H1 (cell line): ENCODE measurements around the gene SMARCA2. TPM values are rescaled to one million over a fixed set of nuclear protein-coding genes. Genes with fewer than 3 reads are reported as not detected.

Experiments
- CTCF ChIA-PET: fragments of 300-600 bp; sonication (Branson Sonifier 250); formaldehyde crosslinking; loops from one replicate; lab custom pipeline; 2021; ENCODE audit not compliant: partially characterized antibody; lab: Charles Lee
- POLR2A ChIA-PET: fragments of 300-600 bp; sonication (Branson Sonifier 250); formaldehyde crosslinking; loops from one replicate; lab custom pipeline; 2021; ENCODE audit warnings: inconsistent platforms; ENCODE audit not compliant: partially characterized antibody; lab: Charles Lee
- DNase-seq, 2 experiments: peaks; one replicate each; pipeline versions ENCODE4 v3.0.0 to v3.0.0-alpha.2; 2010 to 2022; ENCODE audit warnings: low spot score in 2 of 2, low read depth in 1 of 2, mixed read lengths in 1 of 2
- FAIRE-seq: peaks from 2 replicates; lab custom pipeline; 2011; peaks lifted over from hg19 to GRCh38; lab: Jason Lieb, UNC
- H2AFZ ChIP-seq: 2 replicates; pipeline ENCODE4 v1.8.1; 2012; ENCODE audit warnings: low read length, inconsistent platforms
- H2AK5ac ChIP-seq: 2 replicates; pipeline ENCODE4 v1.6.1; 2013; ENCODE audit warnings: low read depth, low read length
- H2BK120ac ChIP-seq: replicated peaks from 2 replicates; pipeline ENCODE3; 2013; ENCODE audit warnings: low read depth, low read length, inconsistent platforms
- H2BK12ac ChIP-seq: 2 replicates; pipeline ENCODE4 v1.6.1; 2013; ENCODE audit warnings: low read depth, low read length
- H2BK15ac ChIP-seq: 2 replicates; pipeline ENCODE4 v1.6.1; 2013; ENCODE audit warnings: low read length
- H2BK20ac ChIP-seq: 2 replicates; pipeline ENCODE4 v1.6.1; 2013; ENCODE audit warnings: low read length
- H2BK5ac ChIP-seq: 2 replicates; pipeline ENCODE4 v1.6.1; 2013; ENCODE audit warnings: low read depth, low read length
- H3K14ac ChIP-seq: 2 replicates; pipeline ENCODE4 v1.6.1; 2013; ENCODE audit warnings: inconsistent platforms; ENCODE audit not compliant: insufficient read length
- H3K18ac ChIP-seq: 2 replicates; pipeline ENCODE4 v1.6.1; 2013; ENCODE audit warnings: low read length; ENCODE audit errors: extremely low read depth
- H3K23ac ChIP-seq: 2 replicates; pipeline ENCODE4 v1.6.1; 2013; ENCODE audit warnings: inconsistent platforms; ENCODE audit not compliant: insufficient read length
- H3K23me2 ChIP-seq: 2 replicates; pipeline ENCODE4 v1.6.1; 2013; ENCODE audit warnings: low read depth, low read length
- H3K27ac ChIP-seq: 2 replicates; pipeline ENCODE4 v1.6.1; 2011; ENCODE audit warnings: low read depth, low read length, inconsistent platforms
- H3K27me3 ChIP-seq, 4 experiments: replicated peaks in 1 of 4; 1 replicate in 1 of 4; 2 replicates in 3 of 4; pipeline versions ENCODE4 v1.6.1 to v1.8.1; 2011 to 2013; ENCODE audit warnings: low read length in 3 of 4, mild to moderate bottlenecking in 3 of 4, inconsistent platforms in 2 of 4, mixed read lengths in 2 of 4, moderate library complexity in 1 of 4; ENCODE audit not compliant: control insufficient read depth in 3 of 4, insufficient read depth in 3 of 4; ENCODE audit errors: extremely low read depth in 1 of 4
- H3K36me3 ChIP-seq, 4 experiments: 2 replicates each; pipeline versions ENCODE4 v1.6.1 to v1.8.1; 2011 to 2013; ENCODE audit warnings: mild to moderate bottlenecking in 4 of 4, low read length in 3 of 4, moderate library complexity in 2 of 4, control low read depth in 1 of 4, inconsistent platforms in 1 of 4; ENCODE audit not compliant: insufficient read depth in 4 of 4, control insufficient read depth in 2 of 4
- H3K4ac ChIP-seq: replicated peaks from 2 replicates; pipeline ENCODE3; 2013; ENCODE audit warnings: low read length, low read depth, mixed read lengths, inconsistent platforms; ENCODE audit not compliant: insufficient read length
- H3K4me1 ChIP-seq, 4 experiments: replicated peaks in 1 of 4; 1 replicate in 1 of 4; 2 replicates in 3 of 4; pipeline versions ENCODE4 v1.6.1 to v1.8.1; 2011 to 2013; ENCODE audit warnings: low read length in 3 of 4, inconsistent platforms in 2 of 4, mixed read lengths in 1 of 4; ENCODE audit not compliant: insufficient read depth in 4 of 4, control insufficient read depth in 3 of 4
- H3K4me2 ChIP-seq, 2 experiments: 2 replicates each; pipeline versions ENCODE4 v1.6.1 to v1.8.1; 2011 to 2013; ENCODE audit warnings: low read depth in 2 of 2, low read length in 2 of 2, control low read depth in 1 of 2, inconsistent platforms in 1 of 2, mild to moderate bottlenecking in 1 of 2; ENCODE audit not compliant: insufficient read depth in 1 of 2
- H3K4me3 ChIP-seq, 4 experiments: fragments of 200-600, 300-600 bp in 1 of 4; sonication (generic), shearing (Covaris generic), sonication (Bioruptor Twin) in 1 of 4; 2 replicates each; pipeline versions ENCODE4 v1.5.1 to v1.8.1; 2011 to 2016; ENCODE audit warnings: low read length in 4 of 4, low read depth in 3 of 4, control low read depth in 2 of 4, inconsistent platforms in 2 of 4, mild to moderate bottlenecking in 2 of 4, mixed read lengths in 1 of 4, moderate library complexity in 1 of 4; ENCODE audit not compliant: insufficient read depth in 2 of 4; ENCODE audit errors: extremely low read depth in 1 of 4
- H3K56ac ChIP-seq: replicated peaks from 2 replicates; pipeline ENCODE3; 2013; ENCODE audit warnings: low read depth, mild to moderate bottlenecking, mixed read lengths, low read length, inconsistent platforms; ENCODE audit not compliant: insufficient read length
- H3K79me1 ChIP-seq: 2 replicates; pipeline ENCODE4 v1.6.1; 2013; ENCODE audit warnings: low read depth, low read length, control low read depth
- H3K79me2 ChIP-seq, 2 experiments: 2 replicates each; pipeline versions ENCODE4 v1.6.1 to v1.8.1; 2012 to 2013; ENCODE audit warnings: low read length in 2 of 2, mild to moderate bottlenecking in 2 of 2, inconsistent platforms in 1 of 2; ENCODE audit not compliant: insufficient read depth in 2 of 2, control insufficient read depth in 1 of 2
- H3K9ac ChIP-seq, 4 experiments: replicated peaks in 1 of 4; 1 replicate in 1 of 4; 2 replicates in 3 of 4; pipeline versions ENCODE4 v1.6.1 to v1.8.1; 2011 to 2013; ENCODE audit warnings: low read depth in 3 of 4, low read length in 3 of 4, control low read depth in 2 of 4, mild to moderate bottlenecking in 2 of 4, moderate library complexity in 2 of 4, inconsistent platforms in 1 of 4; ENCODE audit errors: extremely low read depth in 1 of 4
- H3K9me3 ChIP-seq, 2 experiments: 2 replicates each; pipeline versions ENCODE4 v1.6.1 to v1.8.1; 2012 to 2013; ENCODE audit warnings: mild to moderate bottlenecking in 2 of 2, moderate library complexity in 2 of 2, control low read depth in 1 of 2, inconsistent platforms in 1 of 2, low read depth in 1 of 2, low read length in 1 of 2, mixed read lengths in 1 of 2; ENCODE audit not compliant: insufficient read depth in 2 of 2
- H4K20me1 ChIP-seq, 2 experiments: replicated peaks in 1 of 2; 2 replicates each; pipeline versions ENCODE3 to v1.8.1; 2011 to 2013; ENCODE audit warnings: inconsistent platforms in 2 of 2, low read length in 2 of 2, mild to moderate bottlenecking in 1 of 2; ENCODE audit not compliant: insufficient read depth in 2 of 2, control insufficient read depth in 1 of 2
- H4K5ac ChIP-seq: 2 replicates; pipeline ENCODE4 v1.6.1; 2013; ENCODE audit warnings: low read length, low read depth, mixed read lengths, inconsistent platforms; ENCODE audit not compliant: insufficient read length
- H4K8ac ChIP-seq: 2 replicates; pipeline ENCODE4 v1.8.0; 2013; ENCODE audit warnings: mild to moderate bottlenecking, moderate library complexity, low read length, inconsistent platforms; ENCODE audit not compliant: insufficient read depth; ENCODE audit errors: extremely low read depth
- H4K91ac ChIP-seq: replicated peaks from 2 replicates; pipeline ENCODE3; 2013; ENCODE audit warnings: low read length, mixed read lengths, inconsistent platforms; ENCODE audit not compliant: insufficient read length
- CBX5 ChIP-seq: fragments of 300-800, 300-1000 bp; sonication (generic); IDR thresholded peaks from 2 replicates; pipeline ENCODE4 v1.7.1; 2016; ENCODE audit warnings: antibody characterized with exemption, low read length, low read depth
- PHF8 ChIP-seq: fragments of 200-600 bp; sonication (generic); conservative IDR thresholded peaks from 2 replicates; pipeline ENCODE4 v1.7.1; 2012; ENCODE audit warnings: low read depth, mild to moderate bottlenecking, inconsistent platforms, low read length, moderate library complexity
- POLR2AphosphoS5 ChIP-seq: IDR thresholded peaks from 2 replicates; pipeline ENCODE4 v1.6.1; 2011; ENCODE audit warnings: low read depth, low read length
- TCF12 ChIP-seq: IDR thresholded peaks from 2 replicates; pipeline ENCODE4 v1.6.1; 2011; ENCODE audit warnings: low read depth, mild to moderate bottlenecking, low read length
- ZNF274 ChIP-seq: IDR thresholded peaks from 2 replicates; pipeline ENCODE4 v1.7.0; 2012; ENCODE audit warnings: low read length, borderline replicate concordance; ENCODE audit errors: extremely low read depth
- WGBS, 2 experiments: shearing (Covaris generic) in 1 of 2; methylation state at CpG; one replicate each; pipeline versions ENCODE4 v1.1.6 to v1.1.7; 2013 to 2015; ENCODE audit warnings: low lambda C conversion rate in 2 of 2, mixed read lengths in 2 of 2, inconsistent platforms in 1 of 2, low coverage in 1 of 2, missing lambda C conversion rate in 1 of 2; ENCODE audit not compliant: insufficient replicate concordance in 2 of 2, insufficient coverage in 1 of 2, insufficient read length in 1 of 2; ENCODE audit errors: extremely low coverage in 1 of 2, missing lambda C conversion rate in 1 of 2; 5-methylcytosine and 5-hydroxymethylcytosine counted together
- polyA plus RNA-seq, 7 experiments: library from polyadenylated mRNA; depleted of rRNA in 3 of 7; stranded (reverse) in 5 of 7; unstranded in 2 of 7; fragments of >200 nt in 5 of 7; fragments of 200-250 nt in 2 of 7; gene quantifications; 1 replicate in 5 of 7; 2 replicates in 1 of 7; 4 replicates in 1 of 7; pipeline versions ENCODE4 v1.2.1 to v1.2.3, GENCODE V29; 2011 to 2013; ENCODE audit warnings: missing spikeins in 2 of 7, mixed read lengths in 2 of 7
- total RNA-seq: library from RNA; stranded (reverse); fragmentation: NEBNext Ultra II Directional; extraction: Animal tissue kit (Norgen Biotek cat#: 25700); gene quantifications from 2 replicates; pipeline ENCODE4 v1.2.1, GENCODE V29; 2021

SMARCA2 gene
- total and polyA plus RNA-seq, 2 of the 8 experiments (the other 6 are each of a cell fraction or from before 2014, with no cell fraction given): 6.3 to 21.7 TPM

DNA sequence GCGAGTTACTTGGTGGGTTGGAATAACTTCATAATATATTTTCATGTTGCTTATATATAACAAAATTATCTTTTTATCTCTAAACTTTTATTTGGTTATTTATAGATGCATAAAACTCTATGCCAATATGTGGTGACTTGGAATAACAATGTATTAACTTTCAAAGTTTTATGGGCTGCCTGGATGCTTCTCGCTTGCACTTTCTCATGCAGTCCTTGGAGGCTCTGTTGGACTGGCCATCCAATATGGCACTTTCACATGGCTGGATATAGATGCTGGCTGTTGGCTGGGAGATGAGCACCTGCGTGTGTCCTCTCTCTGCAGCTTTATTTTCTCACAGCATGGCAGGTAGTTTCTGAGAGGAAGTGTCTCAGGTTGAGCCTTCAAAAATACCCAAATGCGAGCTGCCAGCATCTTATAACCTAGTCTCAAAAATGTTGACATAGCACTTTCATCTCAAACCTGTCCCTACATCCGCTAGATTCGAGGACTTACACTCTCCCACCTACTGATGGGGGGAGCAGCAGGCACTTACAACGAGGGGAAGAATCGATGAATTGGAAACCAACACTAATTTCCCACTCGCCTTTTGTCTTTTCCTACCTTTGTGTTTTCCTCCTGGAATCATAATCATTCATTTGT lies 48.3 kb upstream of the SMARCA2 start:
- Histone ChIP-seq H3K4me1 (no peaks in the 10 kb centered on the region), H3K4me2 (no peak overlapping the region), H4K8ac (no peak overlapping the region), H4K91ac (no peak overlapping the region), H3K79me2 (no peaks in the 10 kb centered on the region), H3K23ac (no peak overlapping the region), H2BK12ac (no peak overlapping the region), H2BK5ac (no peak overlapping the region), H3K23me2 (no peaks in the 10 kb centered on the region), H4K20me1 (no peaks in the 10 kb centered on the region), H3K9me3 (peaks cover under 1 to 3% of the 10 kb centered on the region in 2 experiments; a peak in 3 of 4 replicates), H2AFZ (no peak overlapping the region), H3K27me3 (no peaks in the 10 kb centered on the region), H4K5ac (no peak overlapping the region), H3K18ac (no peak overlapping the region), H2BK15ac (no peak overlapping the region), H3K9ac (no peak overlapping the region), H2BK20ac (no peak overlapping the region), H3K36me3 (no peaks in the 10 kb centered on the region), H3K56ac (no peak overlapping the region), H3K4me3 (no peak overlapping the region), H3K4ac (no peak overlapping the region), H2AK5ac (no peak overlapping the region), H3K14ac (no peak overlapping the region), H2BK120ac (no peak overlapping the region), H3K79me1 (no peaks in the 10 kb centered on the region), H3K27ac (no peak overlapping the region)
- ChIA-PET CTCF (interaction anchor here (0.6 to 1.5 kb wide), 5 partner anchors 9 to 149 kb away, joined by 3 to 6 read pairs (median 3); no protein-coding TSS in a partner anchor), POLR2A (no interaction called here)
- no peak for TF ChIP-seq CBX5
- TF ChIP-seq TCF12: no peak
- no peak for TF ChIP-seq PHF8
- no peak for TF ChIP-seq ZNF274
- no peak for TF ChIP-seq POLR2AphosphoS5
- FAIRE-seq (no peak), DNase-seq (no peak)
- 93% methylated on average over 9 of the region's 9 CpGs; no CpG with 5 or more reads in 1 of the 2 experiments for WGBS, 2 experiments
